ENCODE data around the gene LGALS3BP.

Gene LGALS3BP

GRCh38 chr17:78962345-78962983 lies 17.3 kb downstream of the LGALS3BP start:
- H3K27ac ChIP-seq: no peak overlapping the region
- TF ChIP-seq, protein P1, sequence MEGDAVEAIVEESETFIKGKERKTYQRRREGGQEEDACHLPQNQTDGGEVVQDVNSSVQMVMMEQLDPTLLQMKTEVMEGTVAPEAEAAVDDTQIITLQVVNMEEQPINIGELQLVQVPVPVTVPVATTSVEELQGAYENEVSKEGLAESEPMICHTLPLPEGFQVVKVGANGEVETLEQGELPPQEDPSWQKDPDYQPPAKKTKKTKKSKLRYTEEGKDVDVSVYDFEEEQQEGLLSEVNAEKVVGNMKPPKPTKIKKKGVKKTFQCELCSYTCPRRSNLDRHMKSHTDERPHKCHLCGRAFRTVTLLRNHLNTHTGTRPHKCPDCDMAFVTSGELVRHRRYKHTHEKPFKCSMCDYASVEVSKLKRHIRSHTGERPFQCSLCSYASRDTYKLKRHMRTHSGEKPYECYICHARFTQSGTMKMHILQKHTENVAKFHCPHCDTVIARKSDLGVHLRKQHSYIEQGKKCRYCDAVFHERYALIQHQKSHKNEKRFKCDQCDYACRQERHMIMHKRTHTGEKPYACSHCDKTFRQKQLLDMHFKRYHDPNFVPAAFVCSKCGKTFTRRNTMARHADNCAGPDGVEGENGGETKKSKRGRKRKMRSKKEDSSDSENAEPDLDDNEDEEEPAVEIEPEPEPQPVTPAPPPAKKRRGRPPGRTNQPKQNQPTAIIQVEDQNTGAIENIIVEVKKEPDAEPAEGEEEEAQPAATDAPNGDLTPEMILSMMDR (conservative IDR thresholded peaks at IDR 0.05): no peak

DNA sequence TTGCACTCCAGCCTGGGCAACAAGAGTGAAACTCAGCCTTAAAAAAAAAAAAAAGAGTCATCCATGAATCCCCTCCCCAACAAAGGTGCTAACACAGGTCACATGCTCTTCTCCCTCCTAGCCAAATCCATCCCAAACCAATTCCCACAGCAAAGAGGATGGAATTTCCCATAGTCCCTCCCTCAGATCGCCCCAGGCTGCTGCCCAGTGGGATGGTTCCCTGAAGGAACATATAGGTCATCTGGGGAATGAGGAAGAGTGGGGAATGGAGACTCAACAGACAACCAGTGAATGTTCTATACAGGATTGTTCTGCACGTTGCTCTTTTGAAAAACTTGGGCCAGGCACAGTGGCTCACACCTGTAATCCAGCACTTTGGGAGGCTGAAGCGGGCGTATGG lies 18.2 kb downstream of the LGALS3BP start:
- TF ChIP-seq, protein P1 (conservative IDR thresholded peaks at IDR 0.05): no peak
- no peak overlapping the region for H3K27ac ChIP-seq

GRCh38 chr17:78960928-78961327 lies 18.8 kb downstream of the LGALS3BP start:
- TF ChIP-seq, protein P1 (conservative IDR thresholded peaks at IDR 0.05): no peak
- H3K27ac ChIP-seq: no peak overlapping the region

- TF ChIP-seq, protein P1 (conservative IDR thresholded peaks at IDR 0.05): no peak
These were observed 19.9 kb downstream of the LGALS3BP start for GRCh38 chr17:78959803-78960202.

GRCh38 chr17:78958641-78959127 lies 21.0 kb downstream of the LGALS3BP start:
- H3K27ac ChIP-seq: no peak overlapping the region
- TF ChIP-seq, protein P1 (conservative IDR thresholded peaks at IDR 0.05): no peak

More at GRCh38 chr17:78959803-78960202, 19.9 kb downstream of the LGALS3BP start:
- no peak overlapping the region for H3K27ac ChIP-seq

DNA sequence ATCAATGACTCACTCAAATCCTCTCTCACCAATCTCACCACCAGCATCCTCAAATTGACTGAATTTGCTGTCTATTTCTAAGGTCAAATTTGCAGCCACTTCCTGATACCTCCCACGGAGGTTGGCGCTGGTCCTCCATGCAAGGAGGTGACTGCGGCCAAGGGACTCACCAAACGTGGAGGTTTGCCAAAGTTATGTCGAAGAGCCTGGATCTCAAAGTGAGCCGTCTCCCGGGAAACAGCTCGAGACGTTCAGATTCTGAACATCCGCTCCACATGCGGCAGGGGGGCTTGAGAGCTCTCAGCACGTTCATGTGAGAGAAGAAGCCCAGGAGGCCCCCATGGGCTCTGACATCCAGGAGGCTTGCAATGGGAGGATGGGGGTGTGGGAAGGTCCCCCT lies 22.6 kb downstream of the LGALS3BP start:
- TF ChIP-seq, protein P1 (conservative IDR thresholded peaks at IDR 0.05): no peak
- no peak overlapping the region for H3K27ac ChIP-seq

DNA sequence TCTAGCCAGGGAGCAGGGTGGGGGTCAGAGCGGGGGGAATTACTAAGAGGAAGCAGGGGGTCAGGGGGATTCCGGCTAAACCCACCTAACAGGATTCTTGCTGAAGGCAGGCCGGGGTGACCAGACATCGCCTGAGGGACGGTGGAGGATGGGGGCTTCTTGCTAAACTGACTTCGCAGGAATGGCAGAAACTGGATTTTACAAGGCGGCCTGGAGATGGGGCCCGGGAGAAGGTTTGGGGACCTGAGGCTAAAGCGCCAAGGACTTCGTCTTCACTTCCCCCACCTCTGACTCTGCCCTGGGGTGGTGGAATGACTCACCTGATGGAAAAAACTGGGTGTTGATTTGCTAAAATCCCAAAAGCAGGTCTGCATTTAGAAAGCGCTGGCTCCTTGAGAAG lies 23.5 kb downstream of the LGALS3BP start:
- TF ChIP-seq, protein P1 (conservative IDR thresholded peaks at IDR 0.05): no peak
- H3K27ac ChIP-seq: no peak overlapping the region

Measured in VCaP (cell line).